HepG2 (cell line): ENCODE measurements around the gene PRELID1. TPM values are rescaled to one million over a fixed set of nuclear protein-coding genes. Genes with fewer than 3 reads are reported as not detected.

Experiments
- ATAC-seq: fragments of 200-7000 bp; cut with Tn5 transposase; 3 replicates; pipeline ENCODE4 v1.9.1; 2020; ENCODE audit warnings: mild to moderate bottlenecking, moderate library complexity
- BruUV-seq: library from RNA; stranded (reverse); fragments of 400-500 nt; replicated peaks from 2 replicates; lab custom pipeline; 2021; lab: Mats Ljungman, UMichigan
- CTCF ChIA-PET: fragments of 300-600 bp; formaldehyde crosslinking; extraction: SDS; loops from one replicate; lab custom pipeline; 2021; ENCODE audit warnings: low total read pairs, inconsistent platforms, low intra/inter-chr PET ratio; lab: Yijun Ruan, JAX
- POLR2A ChIA-PET: fragments of 350-600 bp; sonication (Branson Sonifier 250); formaldehyde crosslinking; loops from one replicate; lab custom pipeline; 2020; ENCODE audit warnings: antibody characterized with exemption, inconsistent platforms; lab: Yijun Ruan, JAX
- DNase-seq: peaks from one replicate; pipeline ENCODE4 v3.0.0-alpha.2; 2015; ENCODE audit warnings: low spot score
- FAIRE-seq: peaks from 3 replicates; lab custom pipeline; 2011; peaks lifted over from hg19 to GRCh38; lab: Jason Lieb, UNC
- H2AFZ ChIP-seq: one replicate; pipeline ENCODE4 v1.6.1; 2011; ENCODE audit warnings: low read length, inconsistent platforms
- H3K27ac ChIP-seq: fragments of 300-600 bp; 3 replicates; pipeline ENCODE4 v1.8.0; 2011; ENCODE audit warnings: mixed run types, mild to moderate bottlenecking, mixed read lengths, low read length, inconsistent platforms; ENCODE audit not compliant: insufficient read depth; ENCODE audit errors: extremely low read length
- H3K27me3 ChIP-seq, 2 experiments: fragments of 200-600 bp in 1 of 2; 2 replicates in 1 of 2; 3 replicates in 1 of 2; pipeline versions ENCODE4 v1.6.0 to v1.8.0; 2011; ENCODE audit warnings: low read length in 2 of 2, mild to moderate bottlenecking in 2 of 2, moderate library complexity in 2 of 2, inconsistent platforms in 1 of 2; ENCODE audit not compliant: insufficient read depth in 2 of 2, control insufficient read depth in 1 of 2
- H3K36me3 ChIP-seq, 2 experiments: fragments of 200-600 bp in 1 of 2; replicated peaks in 1 of 2; 2 replicates in 1 of 2; 3 replicates in 1 of 2; pipeline versions ENCODE4 v1.5.1 to v1.8.0; 2011; ENCODE audit warnings: low read length in 2 of 2, inconsistent platforms in 1 of 2; ENCODE audit not compliant: insufficient read depth in 2 of 2, control insufficient read depth in 1 of 2
- H3K4me1 ChIP-seq: 2 replicates; pipeline ENCODE4 v1.5.1; 2012; ENCODE audit warnings: low read length, inconsistent platforms; ENCODE audit not compliant: insufficient read depth
- H3K4me2 ChIP-seq: 2 replicates; pipeline ENCODE4 v1.6.0; 2011; ENCODE audit warnings: low read depth, low read length, inconsistent platforms
- H3K4me3 ChIP-seq, 3 experiments: fragments of 200-600 bp in 1 of 3; sonication (generic), shearing (Covaris generic) in 1 of 3; replicated peaks in 1 of 3; 2 replicates each; pipeline ENCODE4 v1.5.1; 2011 to 2016; ENCODE audit warnings: low read length in 3 of 3, inconsistent platforms in 2 of 3, low read depth in 2 of 3, mild to moderate bottlenecking in 2 of 3, control low read depth in 1 of 3, mixed read lengths in 1 of 3; ENCODE audit not compliant: insufficient read depth in 1 of 3
- H3K79me2 ChIP-seq: one replicate; pipeline ENCODE4 v1.6.1; 2011; ENCODE audit warnings: low read length, inconsistent platforms; ENCODE audit not compliant: insufficient read depth
- H3K9ac ChIP-seq: 2 replicates; pipeline ENCODE4 v1.6.0; 2011; ENCODE audit warnings: mild to moderate bottlenecking, low read depth, low read length, inconsistent platforms; ENCODE audit not compliant: insufficient read depth
- H3K9me3 ChIP-seq: 2 replicates; pipeline ENCODE4 v1.5.1; 2012; ENCODE audit warnings: mild to moderate bottlenecking, low read length
- H4K20me1 ChIP-seq: 2 replicates; pipeline ENCODE4 v1.6.0; 2011; ENCODE audit warnings: inconsistent platforms, mild to moderate bottlenecking, low read length, moderate library complexity; ENCODE audit not compliant: insufficient read depth
- AGO2 ChIP-seq: fragments of 200-400 bp; formaldehyde crosslinking; optimal IDR thresholded peaks from 2 replicates; pipeline ENCODE3; 2017; ENCODE audit warnings: mild to moderate bottlenecking, low read depth, low read length, moderate library complexity
- ASH2L ChIP-seq: fragments of 300-600, 200-600 bp; sonication (generic); IDR thresholded peaks from 2 replicates; pipeline ENCODE4 v1.7.0; 2017; ENCODE audit warnings: low read depth, mild to moderate bottlenecking, moderate library complexity, mixed read lengths, low read length; ENCODE audit not compliant: insufficient read length
- FOSL2 ChIP-seq: sonication (generic); formaldehyde crosslinking; IDR thresholded peaks from 2 replicates; pipeline ENCODE4 v1.4.0; 2020; ENCODE audit warnings: missing genetic modification reagents
- GABPA ChIP-seq, 2 experiments: IDR thresholded peaks; 2 replicates each; pipeline ENCODE4 v1.6.1; 2011 to 2016; ENCODE audit warnings: low read depth in 2 of 2, low read length in 1 of 2, missing biosample characterization in 1 of 2, missing genetic modification characterization in 1 of 2
- GATAD2A ChIP-seq: IDR thresholded peaks from 2 replicates; pipeline ENCODE4 v1.6.1; 2016
- HNRNPL ChIP-seq: fragments of 200-400 bp; formaldehyde crosslinking; IDR thresholded peaks from 2 replicates; pipeline ENCODE4 v1.6.1; 2017; ENCODE audit warnings: mild to moderate bottlenecking, low read depth, low read length
- NFE2 ChIP-seq: sonication (generic); formaldehyde crosslinking; IDR thresholded peaks from 2 replicates; pipeline ENCODE4 v1.4.0; 2020; ENCODE audit warnings: missing genetic modification reagents
- PITX1 ChIP-seq: sonication (generic); formaldehyde crosslinking; IDR thresholded peaks from 2 replicates; pipeline ENCODE4 v1.5.1; 2020; ENCODE audit warnings: mild to moderate bottlenecking, missing genetic modification reagents
- PRPF4 ChIP-seq: fragments of 200-400 bp; formaldehyde crosslinking; IDR thresholded peaks from 2 replicates; pipeline ENCODE4 v1.6.1; 2016; ENCODE audit warnings: low read length, low read depth; ENCODE audit not compliant: poor library complexity, severe bottlenecking
- RORA ChIP-seq: sonication (generic); formaldehyde crosslinking; IDR thresholded peaks from 2 replicates; pipeline ENCODE4 v1.5.0; 2020; ENCODE audit warnings: mild to moderate bottlenecking, missing genetic modification reagents, moderate library complexity
- SP5 ChIP-seq: IDR thresholded peaks from 2 replicates; pipeline ENCODE4 v1.6.1; 2016; ENCODE audit warnings: low read depth, borderline replicate concordance
- TBL1XR1 ChIP-seq: fragments of 150-350 bp; IDR thresholded peaks from 2 replicates; pipeline ENCODE4 v1.6.1; 2014; ENCODE audit warnings: borderline replicate concordance, low read length; ENCODE audit not compliant: partially characterized antibody
- TBX2 ChIP-seq: sonication (generic); formaldehyde crosslinking; IDR thresholded peaks from 2 replicates; pipeline ENCODE4 v1.5.0; 2020; ENCODE audit warnings: missing genetic modification reagents, mild to moderate bottlenecking, borderline replicate concordance
- ZFY ChIP-seq: sonication (generic); formaldehyde crosslinking; IDR thresholded peaks from 2 replicates; pipeline ENCODE4 v1.4.0; 2020; ENCODE audit warnings: missing genetic modification reagents
- ZNF256 ChIP-seq: sonication (generic); formaldehyde crosslinking; conservative IDR thresholded peaks from 2 replicates; pipeline ENCODE4 v1.4.0; 2020; ENCODE audit warnings: missing genetic modification reagents
- ZNF776 ChIP-seq: sonication (generic); formaldehyde crosslinking; IDR thresholded peaks from 2 replicates; pipeline ENCODE4 v1.4.0; 2020; ENCODE audit warnings: mild to moderate bottlenecking, missing genetic modification reagents
- WGBS: methylation state at CpG from one replicate; pipeline ENCODE4 v1.1.6; 2017; ENCODE audit warnings: low lambda C conversion rate; 5-methylcytosine and 5-hydroxymethylcytosine counted together
- in situ Hi-C: cut with HindIII; loops from 2 replicates; pipeline ENCODE4 v1.10.0; 2017; ENCODE audit warnings: low pct_unique_long_range_greater_than_20kb; ENCODE audit not compliant: extremely low pct_ligation_motif_present
- intact Hi-C: fragments of 100-400 bp; cut with micrococcal nuclease; formaldehyde crosslinking; loops from one replicate; pipeline ENCODE4 v1.10.0; 2022; ENCODE audit not compliant: unreplicated experiment
- polyA plus RNA-seq, 8 experiments: library from polyadenylated mRNA; depleted of rRNA in 3 of 8; stranded (reverse) in 7 of 8; unstranded in 1 of 8; fragments of >200 nt; fragmentation: Illumina TruSeq in 4 of 8; extraction: Trizol in 4 of 8; gene quantifications; 2 replicates each; pipeline versions ENCODE4 v1.2.1 to v1.2.3, GENCODE V29; 2011 to 2016; ENCODE audit warnings: low read depth in 4 of 8, missing spikeins in 1 of 8, mixed read lengths in 1 of 8; ENCODE audit not compliant: insufficient read depth in 1 of 8
- total RNA-seq, 5 experiments: library from RNA; depleted of rRNA; stranded (reverse); fragments of >200 nt; fragmentation: Illumina TruSeq; extraction: Trizol; gene quantifications; 2 replicates each; pipeline ENCODE4 v1.2.3, GENCODE V29; 2016; ENCODE audit warnings: low read depth in 1 of 5
- TF ChIP-seq, protein P1 (sequence below): IDR thresholded peaks from 2 replicates; pipeline ENCODE4 v1.6.1; 2016; ENCODE audit warnings: missing genetic modification reagents, missing compliant biosample characterization
- TF ChIP-seq, protein P2 (sequence below): IDR thresholded peaks from 2 replicates; pipeline ENCODE4 v1.6.1; 2018; ENCODE audit warnings: missing genetic modification reagents, mild to moderate bottlenecking, missing compliant biosample characterization
- TF ChIP-seq, protein P3 (sequence below): sonication (generic); formaldehyde crosslinking; IDR thresholded peaks from 2 replicates; pipeline ENCODE4 v1.8.1; 2023; ENCODE audit warnings: mild to moderate bottlenecking, moderate library complexity, missing genetic modification reagents
- TF ChIP-seq, protein P4 (sequence below): sonication (generic); formaldehyde crosslinking; IDR thresholded peaks from 2 replicates; pipeline ENCODE4 v1.8.0; 2023; ENCODE audit warnings: mild to moderate bottlenecking, missing genetic modification reagents

Gene PRELID1
- total and polyA plus RNA-seq, 2 of the 13 experiments (the other 11 are each of a cell fraction or from before 2014, with no cell fraction given): 250 to 271 TPM

- H3K79me2 ChIP-seq: peaks cover 8% of the 10 kb centered on the region
- peaks cover 60% of the 10 kb centered on the region for H3K4me1 ChIP-seq
- in situ Hi-C loops (no loop called here), intact Hi-C loops (loop anchor here (5.0 kb wide), 1 partner anchor 119 kb away; the partner anchor contains the start of gene PRR7)
- no peak overlapping the region; a peak in 2 of 6 replicates for H3K4me3 ChIP-seq
- H3K27ac ChIP-seq: peak overlapping the region; percentile 83
- no TSS peak for BruUV-seq
- no peaks in the 10 kb centered on the region for H3K27me3 ChIP-seq
- H3K9me3 ChIP-seq: no peaks in the 10 kb centered on the region
- peak overlapping the region; percentile 61 for H3K9ac ChIP-seq
- H2AFZ ChIP-seq: no peak overlapping the region
- peak overlapping the region; percentile 56 for H3K4me2 ChIP-seq
- peak; percentile 78 for ATAC-seq
- 69% methylated on average over 25 of the region's 28 CpGs for WGBS
- H4K20me1 ChIP-seq: no peaks in the 10 kb centered on the region
- peaks cover 6 to 38% of the 10 kb centered on the region in 2 experiments; a peak in 4 of 5 replicates for H3K36me3 ChIP-seq
- ChIA-PET CTCF (no interaction called here), POLR2A (interaction anchor here (0.9 to 2.7 kb wide), 5 partner anchors 25 to 241 kb away, joined by 3 to 31 read pairs (median 9); partner anchors contain the start of genes FGFR4 and LMAN2)
- peak; percentile 63 for FAIRE-seq
- peak; percentile 68 for DNase-seq
- TF ChIP-seq NFE2 (CRISPR knock-in tag): no peak
- TF ChIP-seq, protein P1, sequence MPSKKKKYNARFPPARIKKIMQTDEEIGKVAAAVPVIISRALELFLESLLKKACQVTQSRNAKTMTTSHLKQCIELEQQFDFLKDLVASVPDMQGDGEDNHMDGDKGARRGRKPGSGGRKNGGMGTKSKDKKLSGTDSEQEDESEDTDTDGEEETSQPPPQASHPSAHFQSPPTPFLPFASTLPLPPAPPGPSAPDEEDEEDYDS (CRISPR knock-in tag): peak; percentile 30; the same call in 1 of the 2 replicates
- no peak for TF ChIP-seq GABPA (IDR thresholded peaks at IDR 0.05; ENCODE audit: low read depth, low read length)
- TF ChIP-seq GABPA (CRISPR knock-in tag; IDR thresholded peaks at IDR 0.05; ENCODE audit: low read depth): no peak
- no peak for TF ChIP-seq ZNF256 (CRISPR knock-in tag)
- TF ChIP-seq, protein P2, sequence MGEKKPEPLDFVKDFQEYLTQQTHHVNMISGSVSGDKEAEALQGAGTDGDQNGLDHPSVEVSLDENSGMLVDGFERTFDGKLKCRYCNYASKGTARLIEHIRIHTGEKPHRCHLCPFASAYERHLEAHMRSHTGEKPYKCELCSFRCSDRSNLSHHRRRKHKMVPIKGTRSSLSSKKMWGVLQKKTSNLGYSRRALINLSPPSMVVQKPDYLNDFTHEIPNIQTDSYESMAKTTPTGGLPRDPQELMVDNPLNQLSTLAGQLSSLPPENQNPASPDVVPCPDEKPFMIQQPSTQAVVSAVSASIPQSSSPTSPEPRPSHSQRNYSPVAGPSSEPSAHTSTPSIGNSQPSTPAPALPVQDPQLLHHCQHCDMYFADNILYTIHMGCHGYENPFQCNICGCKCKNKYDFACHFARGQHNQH (CRISPR knock-in tag): no peak
- TF ChIP-seq HNRNPL: peak; percentile 80; the same call in 1 of the 2 replicates
- TF ChIP-seq FOSL2 (CRISPR knock-in tag): peak; percentile 66; the same call in 1 of the 2 replicates
- TF ChIP-seq, protein P3, sequence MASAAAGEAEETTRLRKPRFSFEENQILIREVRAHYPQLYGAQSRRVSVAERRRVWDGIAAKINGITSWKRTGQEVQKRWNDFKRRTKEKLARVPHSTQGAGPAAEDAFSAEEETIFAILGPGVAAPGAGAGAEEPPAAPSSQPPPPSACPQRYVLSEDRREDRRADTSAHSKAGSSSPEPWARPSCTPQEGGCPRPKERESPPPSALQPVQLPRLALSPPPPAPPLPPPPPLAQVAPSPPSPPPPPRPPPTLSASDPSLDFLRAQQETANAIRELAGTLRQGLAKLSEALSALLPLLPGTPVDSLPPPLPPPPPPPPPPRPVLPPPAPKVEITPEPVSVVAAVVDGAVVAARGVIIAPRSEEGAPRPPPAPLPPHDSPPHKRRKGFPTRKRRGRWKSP: no peak
- TF ChIP-seq ASH2L: peak; percentile 43
- no peak for TF ChIP-seq RORA (CRISPR knock-in tag)
- no peak for TF ChIP-seq SP5 (CRISPR knock-in tag)
- TF ChIP-seq AGO2: peak; percentile 30
- no peak for TF ChIP-seq PITX1 (CRISPR knock-in tag)
- TF ChIP-seq, protein P4, sequence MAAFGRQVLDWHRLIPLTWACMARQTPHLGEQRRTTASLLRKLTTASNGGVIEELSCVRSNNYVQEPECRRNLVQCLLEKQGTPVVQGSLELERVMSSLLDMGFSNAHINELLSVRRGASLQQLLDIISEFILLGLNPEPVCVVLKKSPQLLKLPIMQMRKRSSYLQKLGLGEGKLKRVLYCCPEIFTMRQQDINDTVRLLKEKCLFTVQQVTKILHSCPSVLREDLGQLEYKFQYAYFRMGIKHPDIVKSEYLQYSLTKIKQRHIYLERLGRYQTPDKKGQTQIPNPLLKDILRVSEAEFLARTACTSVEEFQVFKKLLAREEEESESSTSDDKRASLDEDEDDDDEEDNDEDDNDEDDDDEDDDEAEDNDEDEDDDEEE (CRISPR knock-in tag): 0 out of 2 replicates have a peak, but pooled peaks have one; percentile 25
- no peak for TF ChIP-seq GATAD2A (CRISPR knock-in tag)
- TF ChIP-seq PRPF4: peak; percentile 42
- TF ChIP-seq ZNF776 (CRISPR knock-in tag): no peak
- peak; percentile 21; the same call in 1 of the 2 replicates for TF ChIP-seq TBX2 (CRISPR knock-in tag)
- no peak for TF ChIP-seq TBL1XR1
- TF ChIP-seq ZFY (CRISPR knock-in tag): no peak
These were observed 24.2 kb downstream of the PRELID1 start for GRCh38 chr5:177327539-177328522.
